ENCODE data around the gene BCAT1. TPM values are rescaled to one million over a fixed set of nuclear protein-coding genes. Genes with fewer than 3 reads are reported as not detected.
"Not testable (repeated sequence)": the region's sequence is repeated elsewhere in the genome, so short reads cannot be mapped to it uniquely, and the experiment has no call there.

The BCAT1 gene
- total and polyA plus RNA-seq, 11 donors, result 0.57 to 28.9 (median 3.5) TPM

DNA sequence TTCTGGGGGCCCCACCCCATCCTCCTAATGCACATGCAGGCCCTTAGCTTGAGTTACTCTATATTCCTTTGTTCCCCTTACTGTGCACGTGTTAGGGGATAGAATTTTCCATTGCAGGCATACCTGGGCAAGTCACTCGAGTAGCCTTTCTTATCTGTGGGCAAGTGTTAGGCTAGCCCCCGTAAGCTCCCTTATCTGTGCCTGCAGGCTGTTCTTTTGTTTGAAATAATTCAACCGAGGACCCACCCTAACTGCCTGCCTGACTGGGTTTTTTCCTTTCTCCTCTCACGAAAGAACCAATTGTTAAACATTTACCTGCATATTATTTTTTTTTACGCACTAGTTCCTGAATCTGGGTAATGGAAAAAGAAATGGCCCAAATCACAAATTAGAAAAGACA, 21.3 kb upstream of the BCAT1 start:
- DNase-seq, result no peak
- Histone ChIP-seq H3K4me3 (no peak overlapping the region), H3K27me3 (no peaks in the 10 kb centered on the region), H3K9me3 (peaks cover 0 to 1% (median 0%) of the 10 kb centered on the region in 12 donors), H3K36me3 (no peaks in the 10 kb centered on the region), H3K4me1 (no peaks in the 10 kb centered on the region), H3K27ac (no peak overlapping the region)
- 70 to 75% (median 74%) methylated on average over 6 of the region's 6 CpGs for WGBS, 4 donors
- no peak for ATAC-seq
- intact Hi-C loops (cut with DNase I), result no loop called here
- TF ChIP-seq POLR2A (IDR thresholded peaks at IDR 0.05), result no peak
- TF ChIP-seq, protein P1, sequence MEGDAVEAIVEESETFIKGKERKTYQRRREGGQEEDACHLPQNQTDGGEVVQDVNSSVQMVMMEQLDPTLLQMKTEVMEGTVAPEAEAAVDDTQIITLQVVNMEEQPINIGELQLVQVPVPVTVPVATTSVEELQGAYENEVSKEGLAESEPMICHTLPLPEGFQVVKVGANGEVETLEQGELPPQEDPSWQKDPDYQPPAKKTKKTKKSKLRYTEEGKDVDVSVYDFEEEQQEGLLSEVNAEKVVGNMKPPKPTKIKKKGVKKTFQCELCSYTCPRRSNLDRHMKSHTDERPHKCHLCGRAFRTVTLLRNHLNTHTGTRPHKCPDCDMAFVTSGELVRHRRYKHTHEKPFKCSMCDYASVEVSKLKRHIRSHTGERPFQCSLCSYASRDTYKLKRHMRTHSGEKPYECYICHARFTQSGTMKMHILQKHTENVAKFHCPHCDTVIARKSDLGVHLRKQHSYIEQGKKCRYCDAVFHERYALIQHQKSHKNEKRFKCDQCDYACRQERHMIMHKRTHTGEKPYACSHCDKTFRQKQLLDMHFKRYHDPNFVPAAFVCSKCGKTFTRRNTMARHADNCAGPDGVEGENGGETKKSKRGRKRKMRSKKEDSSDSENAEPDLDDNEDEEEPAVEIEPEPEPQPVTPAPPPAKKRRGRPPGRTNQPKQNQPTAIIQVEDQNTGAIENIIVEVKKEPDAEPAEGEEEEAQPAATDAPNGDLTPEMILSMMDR (IDR thresholded peaks at IDR 0.05), result no peak

DNA sequence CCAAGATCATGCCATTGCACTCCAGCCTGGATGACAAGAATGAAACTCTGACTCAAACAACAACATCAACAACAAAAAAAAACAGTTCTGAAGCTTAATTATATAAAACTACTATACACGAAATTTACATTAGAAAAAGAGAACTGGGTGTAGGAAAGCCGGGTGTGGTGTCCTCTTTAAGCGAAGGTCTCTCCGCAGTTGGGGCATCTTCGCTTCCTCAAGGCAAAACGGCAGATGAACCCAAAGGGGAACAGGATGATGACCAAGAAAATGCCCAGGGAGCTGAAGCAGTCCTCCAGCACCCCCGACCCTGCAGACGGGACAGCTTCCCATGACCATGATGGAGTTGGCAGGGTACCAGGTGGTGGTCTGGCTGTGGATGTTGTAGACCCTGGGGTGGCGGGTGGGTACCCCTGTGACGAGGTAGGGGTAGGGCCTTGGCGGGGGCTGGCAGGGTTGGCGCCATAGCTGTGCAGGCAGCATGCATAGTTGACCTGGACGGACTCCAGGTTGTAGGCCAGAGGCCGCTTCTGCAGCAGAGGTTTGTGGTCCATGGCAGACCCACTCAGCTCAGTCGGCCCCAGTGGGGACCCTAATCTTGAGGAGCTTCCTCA, 18.2 kb upstream of the BCAT1 start:
- H3K36me3 ChIP-seq, result no peaks in the 10 kb centered on the region
- no peaks in the 10 kb centered on the region for H3K27me3 ChIP-seq
- H3K4me3 ChIP-seq, result no peak overlapping the region
- TF ChIP-seq POLR2A (IDR thresholded peaks at IDR 0.05), result no peak
- TF ChIP-seq, protein P1 (IDR thresholded peaks at IDR 0.05), result no peak
- DNase-seq, result no peak
- intact Hi-C loops (cut with DNase I), result no loop called here
- peaks cover 0 to 22% (median 0%) of the 10 kb centered on the region in 12 donors for H3K9me3 ChIP-seq
- peak in 1 of 4 donors; percentile 18 for ATAC-seq
- H3K27ac ChIP-seq, result no peak overlapping the region
- no peaks in the 10 kb centered on the region for H3K4me1 ChIP-seq
- WGBS, 4 donors, result 81 to 94% (median 85%) methylated on average over 14 to 15 of the region's 15 CpGs

DNA sequence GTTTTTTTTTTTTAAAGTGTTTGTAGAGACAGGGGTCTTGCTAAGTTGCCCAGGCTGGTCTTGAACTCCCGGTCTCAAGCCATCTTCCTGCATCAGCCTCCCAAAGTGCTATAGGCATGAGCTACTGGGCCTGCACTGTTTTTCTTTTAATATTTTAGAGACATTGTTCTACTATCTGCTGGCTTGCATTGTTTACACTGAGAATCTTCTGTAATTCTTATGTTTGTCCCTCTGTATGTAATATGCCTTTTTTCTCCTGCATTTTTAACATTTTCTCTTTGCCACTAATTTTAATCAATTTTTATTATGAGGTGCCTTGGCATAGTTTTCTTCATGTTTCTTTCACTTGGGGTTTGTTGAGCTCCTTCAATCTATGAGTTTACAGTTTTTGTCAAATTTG, 15.4 kb upstream of the BCAT1 start:
- DNase-seq (no peak), ATAC-seq (no peak)
- 3 to 100% (median 72%) methylated on average over 1 of the region's 1 CpG for WGBS, 4 donors
- intact Hi-C loops (cut with DNase I), result no loop called here
- no peaks in the 10 kb centered on the region for H3K36me3 ChIP-seq
- H3K4me3 ChIP-seq, result no peak overlapping the region
- H3K27ac ChIP-seq, result no peak overlapping the region
- H3K27me3 ChIP-seq, result no peaks in the 10 kb centered on the region
- no peaks in the 10 kb centered on the region for H3K4me1 ChIP-seq
- H3K9me3 ChIP-seq, result peaks cover 0 to 24% (median 0%) of the 10 kb centered on the region in 12 donors
- TF ChIP-seq POLR2A (IDR thresholded peaks at IDR 0.05), result no peak
- TF ChIP-seq, protein P1 (IDR thresholded peaks at IDR 0.05), result no peak

DNA sequence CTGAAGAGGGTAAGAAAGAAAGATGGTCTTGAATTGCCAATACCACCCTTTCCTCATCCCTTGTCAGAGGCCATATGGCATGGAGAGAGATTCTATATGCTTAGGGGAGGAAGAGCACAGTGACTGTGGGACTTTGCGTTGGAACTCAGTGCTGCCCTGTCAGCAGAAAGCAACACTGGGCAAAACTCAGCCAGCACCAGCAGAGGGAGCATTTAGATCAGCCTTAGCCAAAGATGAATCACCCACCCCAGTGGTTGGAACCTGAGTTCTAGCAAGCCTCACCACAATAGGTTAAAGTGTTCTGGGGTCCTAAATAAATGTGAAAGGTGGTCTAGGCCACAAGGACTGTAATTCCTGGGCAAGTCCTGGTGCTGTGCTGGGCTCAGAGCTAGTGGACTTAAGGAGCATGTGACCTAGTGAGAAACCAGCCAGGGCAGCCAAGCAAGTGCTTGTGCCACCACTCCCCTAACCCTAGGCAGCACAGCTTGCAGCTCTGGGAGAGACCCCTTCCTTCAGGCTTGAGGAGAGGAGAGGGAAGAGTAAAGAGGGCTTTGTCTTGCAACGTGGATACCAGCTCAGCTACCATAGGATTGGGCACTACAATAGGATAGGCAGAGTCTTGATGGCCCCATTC, 11.4 kb upstream of the BCAT1 start:
- H3K4me1 ChIP-seq, result no peaks in the 10 kb centered on the region
- no peaks in the 10 kb centered on the region for H3K36me3 ChIP-seq
- H3K4me3 ChIP-seq, result no peak overlapping the region
- H3K27me3 ChIP-seq, result no peaks in the 10 kb centered on the region
- ATAC-seq (peak in 2 of 4 donors; percentile 44 to 64), DNase-seq (no peak)
- peaks cover 0 to 24% (median 0%) of the 10 kb centered on the region in 12 donors for H3K9me3 ChIP-seq
- 0 to 41% (median 24%) methylated on average over 2 of the region's 2 CpGs for WGBS, 4 donors
- TF ChIP-seq, protein P1 (IDR thresholded peaks at IDR 0.05), result peak in 9 of 12 donors; percentile 7 to 39 (median 17)
- TF ChIP-seq POLR2A (IDR thresholded peaks at IDR 0.05), result no peak
- H3K27ac ChIP-seq, result no peak overlapping the region
- intact Hi-C loops (cut with DNase I), result no loop called here

DNA sequence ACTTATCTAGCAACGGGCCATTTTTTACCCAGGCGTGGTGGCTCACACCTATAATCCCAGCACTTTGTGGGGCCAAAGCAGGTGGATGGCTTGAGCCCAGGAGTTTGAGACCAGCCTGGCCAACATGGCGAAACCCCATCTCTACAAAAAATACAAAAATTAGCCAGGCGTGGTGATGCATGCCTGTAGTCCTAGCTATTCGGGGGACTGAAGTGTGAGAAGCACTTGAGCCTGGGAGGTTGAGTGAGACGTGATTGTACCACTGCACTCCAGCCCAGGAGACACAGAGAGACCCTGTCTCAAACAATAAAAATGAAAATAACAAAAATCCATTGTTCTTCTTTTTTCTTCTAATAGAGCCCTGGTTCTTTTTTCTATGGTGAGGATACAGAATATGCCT, 7.5 kb upstream of the BCAT1 start:
- H3K27ac ChIP-seq; ATAC-seq; H3K4me1 ChIP-seq; intact Hi-C loops (cut with DNase I); H3K4me3 ChIP-seq; H3K36me3 ChIP-seq; H3K9me3 ChIP-seq; DNase-seq: not testable (repeated sequence)
- WGBS, 4 donors, result 79 to 87% (median 80%) methylated on average over 6 of the region's 6 CpGs
- peaks cover 0 to 10% (median 0%) of the 10 kb centered on the region in 9 donors for H3K27me3 ChIP-seq
